NCI-H345 treated with DMSO at 0.1 percent for 48 hours (cell line): ENCODE results near the gene IL10.
"Not testable (repeated sequence)": the region's sequence is repeated elsewhere in the genome, so short reads cannot be mapped to it uniquely, and the experiment has no call there.

Experiments
- DNase-seq: peaks from one replicate; lab custom pipeline; 2025; ENCODE audit not compliant: unreplicated experiment; lab: John Stamatoyannopoulos, UW

The IL10 gene

DNA sequence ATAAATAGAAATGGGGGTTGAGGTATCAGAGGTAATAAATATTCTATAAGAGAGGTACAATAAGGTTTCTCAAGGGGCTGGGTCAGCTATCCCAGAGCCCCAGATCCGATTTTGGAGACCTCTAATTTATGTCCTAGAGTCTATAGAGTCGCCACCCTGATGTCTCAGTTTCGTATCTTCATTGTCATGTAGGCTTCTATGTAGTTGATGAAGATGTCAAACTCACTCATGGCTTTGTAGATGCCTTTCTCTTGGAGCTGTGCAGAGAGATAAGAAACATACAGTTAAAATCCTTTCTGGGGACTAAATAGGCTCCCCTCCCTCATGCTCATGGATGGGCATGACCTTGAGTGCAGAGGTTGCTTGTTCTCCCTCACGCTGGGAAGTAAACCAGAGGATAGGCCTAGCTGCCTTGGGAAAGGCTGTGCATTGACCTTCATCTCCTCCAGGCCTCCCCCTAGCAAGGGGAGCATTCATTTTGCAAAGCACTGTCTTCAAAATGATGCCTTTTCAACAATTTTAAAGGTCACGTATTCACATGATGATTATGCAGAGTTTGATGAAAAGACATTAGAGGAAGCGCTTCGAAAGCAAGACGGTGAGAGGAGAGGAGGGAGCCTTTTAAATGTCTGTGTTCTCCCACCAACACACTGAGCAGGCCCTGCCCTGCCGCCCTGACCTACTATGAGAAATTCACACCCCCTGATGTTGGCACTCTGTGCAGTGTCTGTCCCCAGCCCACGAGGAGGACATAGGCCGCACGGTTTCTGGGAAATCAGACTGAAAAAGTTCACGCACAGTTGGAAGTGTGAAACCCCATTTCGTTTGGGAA lies 3.6 kb downstream of the IL10 start:
- DNase-seq, result no peak

DNA sequence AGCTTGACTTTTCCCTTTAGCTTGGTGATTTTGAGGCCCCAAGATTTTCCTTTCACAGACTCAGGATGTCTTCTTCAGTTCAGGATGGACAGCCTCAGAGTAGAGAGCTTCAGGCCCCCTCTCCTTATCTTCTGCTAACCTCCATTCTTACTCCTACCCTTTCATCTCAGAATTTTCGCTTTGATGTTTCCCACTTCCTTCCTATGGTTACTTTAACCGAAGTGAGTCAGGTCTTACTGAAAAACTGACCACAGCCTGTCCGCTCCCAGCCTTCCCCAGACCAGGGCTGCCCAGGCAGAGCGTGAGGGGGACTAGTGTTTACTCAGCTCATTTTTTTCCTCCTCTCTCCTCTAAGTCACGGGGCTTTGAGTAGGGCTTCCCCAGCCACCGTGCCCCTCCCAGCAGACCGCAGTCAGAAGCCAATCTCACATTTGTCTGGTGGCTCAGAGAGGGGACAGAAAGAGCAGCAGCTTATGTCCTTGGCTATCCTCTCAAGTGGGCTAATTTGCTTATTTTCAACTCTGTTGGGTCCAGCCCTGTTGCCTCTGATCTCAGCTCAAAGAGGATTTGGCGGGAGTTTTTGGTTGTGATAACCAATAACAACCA lies 5.9 kb downstream of the IL10 start:
- no peak for DNase-seq

DNA sequence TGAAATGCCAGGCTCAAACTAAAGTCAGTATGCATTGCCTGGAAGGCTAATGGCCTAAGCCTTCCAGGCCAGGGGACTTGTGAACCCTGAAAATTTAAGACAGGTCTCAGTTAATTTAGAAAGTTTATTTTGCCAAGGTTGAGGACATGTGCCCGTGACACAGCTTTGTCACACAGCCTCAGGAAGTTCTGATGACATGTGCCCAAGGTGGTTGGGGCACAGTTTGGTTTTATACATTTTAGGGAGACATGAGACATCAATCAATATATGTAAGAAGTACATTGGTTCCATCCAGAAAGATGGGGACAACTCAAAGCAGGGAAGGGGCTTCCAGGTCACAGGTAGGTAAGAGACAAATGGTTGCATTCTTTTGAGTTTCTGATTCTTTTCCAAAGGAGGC lies 6.5 kb downstream of the IL10 start:
- not testable (repeated sequence) for DNase-seq

DNA sequence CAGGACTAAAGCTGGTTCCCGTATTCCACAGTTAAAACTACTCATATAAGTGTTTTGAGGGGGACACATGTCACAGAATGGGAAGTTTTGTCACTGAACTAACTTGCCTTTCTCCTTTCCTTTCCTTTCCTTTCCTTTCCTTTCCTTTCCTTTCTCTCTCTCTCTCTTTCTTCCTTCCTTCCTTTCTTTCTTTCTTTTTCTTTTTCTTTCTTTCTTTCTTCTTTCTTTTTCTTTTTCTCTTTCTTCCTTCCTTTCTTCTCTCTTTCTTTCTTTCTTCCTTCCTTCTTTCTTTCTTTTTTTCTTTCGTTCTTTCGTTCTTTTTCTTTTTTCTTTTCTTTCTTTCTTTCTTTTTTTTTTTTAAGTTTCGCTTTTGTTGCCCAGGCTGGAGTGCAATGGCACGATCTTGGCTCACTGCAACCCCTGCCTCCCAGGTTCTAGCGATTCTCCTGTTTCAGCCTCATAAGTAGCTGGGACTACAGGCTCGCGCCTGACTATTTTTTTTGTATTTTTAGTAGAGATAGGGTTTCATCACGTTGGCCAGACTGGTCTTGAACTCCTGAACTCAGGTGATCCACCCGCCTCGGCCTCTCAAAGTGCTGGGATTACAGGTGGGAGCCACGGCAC lies 9.4 kb downstream of the IL10 start:
- not testable (repeated sequence) for DNase-seq

DNA sequence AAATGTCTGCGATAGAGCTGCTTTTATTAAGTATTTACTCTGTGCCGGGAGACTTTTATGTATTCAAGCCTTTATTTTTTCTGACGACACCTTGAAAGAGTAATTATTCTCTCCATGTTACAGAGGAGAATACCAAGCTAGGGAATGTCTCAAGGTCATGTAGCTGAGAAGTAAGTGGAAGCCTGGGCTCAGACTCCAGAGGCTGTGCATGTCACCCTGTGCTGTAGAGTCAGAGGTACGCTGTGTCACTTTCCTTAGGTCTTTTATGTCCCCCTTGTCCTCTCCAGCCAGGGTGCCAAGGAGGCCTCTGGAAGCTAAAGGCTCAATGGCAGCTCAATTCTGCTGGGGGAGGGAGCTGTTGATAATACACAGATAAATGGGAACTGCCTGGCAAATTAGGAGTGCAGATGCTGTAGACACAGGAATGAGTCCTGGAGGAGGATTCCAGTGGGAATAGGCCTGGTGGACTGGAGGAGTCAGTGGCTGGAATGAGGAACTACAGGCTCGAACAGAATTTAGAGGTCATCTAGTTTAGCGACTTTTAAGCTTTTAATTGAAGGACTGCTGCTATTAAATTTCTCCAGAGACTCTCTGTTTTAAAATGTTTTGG lies 11.0 kb downstream of the IL10 start:
- no peak for DNase-seq

DNA sequence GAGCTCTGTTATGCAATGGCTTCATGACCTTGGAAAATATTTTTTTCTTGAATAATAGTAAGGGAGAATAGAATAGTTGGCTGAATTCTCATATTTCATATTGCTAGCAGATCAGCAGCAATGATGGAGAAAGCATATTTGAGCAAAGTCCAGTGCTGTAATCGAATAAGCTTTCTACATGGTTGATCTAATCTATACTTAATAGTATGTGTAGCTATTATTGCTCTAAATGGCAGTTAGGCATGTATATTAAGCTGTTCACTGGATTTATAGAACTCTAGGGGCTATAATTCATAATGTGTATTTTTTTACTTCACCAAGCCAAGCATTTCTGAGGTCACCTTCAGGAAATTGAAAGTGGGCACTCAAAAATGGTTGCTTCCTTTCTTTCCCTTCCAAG lies 11.7 kb downstream of the IL10 start:
- DNase-seq, result no peak

DNA sequence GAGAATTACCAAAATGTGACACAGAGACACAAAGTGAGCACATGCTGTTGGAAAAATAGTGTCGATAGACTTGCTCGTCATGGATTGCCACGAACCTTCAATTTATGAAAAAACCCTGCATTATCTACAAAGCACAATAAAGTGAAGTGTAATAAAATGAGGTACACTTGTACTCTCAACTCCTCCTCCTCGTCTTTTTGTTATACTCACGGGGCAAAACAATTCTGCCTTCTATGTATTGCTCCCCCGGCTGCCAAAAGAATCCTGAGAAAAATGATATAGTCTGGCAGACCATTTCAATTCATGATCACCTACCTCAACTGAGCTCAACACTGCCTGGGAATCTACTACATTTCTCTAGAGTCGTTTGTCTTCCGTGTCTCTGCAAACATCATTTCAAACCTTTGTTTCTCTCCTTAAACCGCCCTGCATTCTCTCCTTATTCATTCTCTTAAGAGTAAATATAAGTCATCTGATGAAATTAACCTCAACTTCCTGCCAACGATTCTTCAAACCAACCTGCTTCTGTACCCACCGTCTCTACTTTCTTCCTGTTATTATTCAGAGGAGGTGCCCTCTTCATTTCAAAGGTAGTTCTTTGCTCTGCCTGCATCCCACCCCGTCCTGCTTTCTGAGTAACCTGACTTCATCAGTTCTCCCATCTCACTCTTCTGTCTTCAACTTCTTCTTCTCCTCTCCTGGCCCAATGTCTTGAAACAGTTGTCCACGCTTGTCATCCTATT lies 14.6 kb downstream of the IL10 start:
- DNase-seq, result no peak

DNA sequence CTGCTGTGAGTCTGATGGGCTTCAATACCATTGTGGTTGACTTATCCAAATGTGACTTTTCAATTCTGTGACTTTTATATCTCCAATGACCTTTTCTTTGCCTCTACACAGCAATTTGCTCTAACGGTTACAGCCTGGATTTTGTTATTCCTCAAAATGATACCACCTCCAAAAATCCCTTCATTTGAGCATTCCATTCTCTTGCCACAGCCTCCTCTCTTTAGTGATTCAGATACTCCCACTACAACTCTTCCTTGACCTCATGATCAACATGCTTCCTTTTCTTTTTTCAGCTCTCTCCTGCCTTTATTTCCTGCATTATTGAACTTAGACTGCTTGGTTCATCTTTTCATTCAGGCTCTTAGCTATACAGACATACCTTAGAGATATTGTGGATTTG lies 18.3 kb downstream of the IL10 start:
- no peak for DNase-seq

DNA sequence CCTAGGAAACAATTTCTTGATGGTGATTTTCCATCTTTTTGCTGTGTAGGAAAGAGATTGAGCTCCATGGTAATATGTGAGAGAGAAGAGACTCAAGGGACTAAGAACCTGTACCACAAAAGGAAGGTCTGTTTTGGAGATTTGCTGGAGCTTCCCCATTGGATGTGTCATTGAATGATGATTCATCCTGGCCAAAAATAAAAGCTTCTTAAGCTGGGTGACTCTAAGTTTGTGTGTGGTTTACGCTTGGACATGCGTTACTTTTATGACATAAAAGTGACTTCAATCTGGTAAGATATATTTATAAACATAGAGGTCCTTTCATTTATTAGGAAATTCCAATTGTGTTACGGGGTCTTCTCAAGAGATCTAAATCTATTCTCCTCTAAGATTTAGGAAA lies 19.2 kb downstream of the IL10 start:
- DNase-seq, result no peak

DNA sequence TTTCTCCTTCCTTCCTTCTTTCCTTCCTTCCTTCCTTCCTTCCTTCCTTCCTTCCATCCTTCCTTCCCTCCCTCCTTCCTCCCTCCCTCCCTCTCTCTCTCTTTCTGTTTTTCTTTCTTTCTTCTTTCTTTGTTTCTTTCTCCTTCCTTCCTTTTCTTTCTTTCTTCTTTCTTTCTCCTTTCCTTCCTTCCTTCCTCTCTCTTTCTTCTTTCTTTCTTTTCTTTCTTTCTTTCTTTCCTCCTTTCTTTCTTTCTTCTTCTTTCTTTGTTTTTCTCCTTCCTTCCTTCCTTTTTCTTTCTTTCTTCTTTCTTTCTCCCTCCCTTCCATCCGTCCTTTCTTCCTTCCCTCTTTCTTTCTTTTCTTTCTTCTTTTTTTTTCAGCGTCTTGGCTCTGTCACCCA lies 19.8 kb downstream of the IL10 start:
- DNase-seq, result no peak

DNA sequence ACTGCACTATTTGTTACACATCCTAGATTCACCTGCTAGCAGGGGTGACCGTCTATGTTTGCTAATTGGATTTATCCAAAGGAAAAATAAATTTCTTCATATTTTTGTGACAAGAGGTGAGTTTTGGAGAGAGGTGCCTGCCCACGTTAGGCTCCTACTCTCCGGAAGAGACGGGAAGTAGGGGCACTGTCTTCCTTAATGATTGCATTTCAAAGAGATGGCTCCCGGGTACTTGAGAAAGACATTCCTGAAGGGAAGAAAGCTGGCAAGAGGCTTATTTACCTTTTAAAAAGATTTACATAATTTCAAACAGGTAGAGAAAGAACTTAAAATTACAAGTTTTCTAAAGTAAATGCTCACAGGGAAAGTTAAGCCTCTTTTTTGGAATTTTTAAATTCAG lies 20.4 kb downstream of the IL10 start:
- DNase-seq, result no peak

DNA sequence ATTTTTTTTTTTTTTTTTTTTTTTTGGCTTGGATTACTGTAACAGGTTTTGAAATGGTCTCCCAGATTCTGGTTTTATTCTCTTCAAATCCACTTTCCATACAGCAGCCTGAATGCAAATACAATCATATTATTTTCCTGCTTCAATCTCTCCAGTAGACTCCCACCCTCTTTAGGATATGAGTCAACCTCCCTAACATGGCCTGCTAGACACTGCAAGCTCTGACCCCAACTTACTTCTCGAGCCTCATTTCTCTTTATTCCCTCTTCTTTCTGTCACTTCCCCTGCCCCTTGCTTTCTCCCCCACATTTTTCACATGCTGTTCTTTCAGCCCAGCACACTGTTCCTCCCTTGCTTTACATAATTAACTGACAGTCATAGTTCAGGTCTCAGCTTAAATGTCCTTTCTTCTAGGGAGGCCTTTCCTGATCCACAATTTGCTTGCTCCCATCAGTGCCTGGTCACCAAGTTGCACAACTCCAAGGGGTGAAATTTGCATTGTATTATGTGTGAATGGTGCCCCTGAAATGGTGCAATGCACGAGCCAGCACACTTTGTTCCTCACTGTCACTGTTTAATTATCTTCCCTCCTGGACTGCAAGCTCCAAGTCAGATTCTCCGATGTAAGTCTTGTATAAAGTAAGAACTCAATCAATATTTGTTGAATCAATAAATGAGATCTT lies 23.8 kb downstream of the IL10 start:
- DNase-seq, result no peak

DNA sequence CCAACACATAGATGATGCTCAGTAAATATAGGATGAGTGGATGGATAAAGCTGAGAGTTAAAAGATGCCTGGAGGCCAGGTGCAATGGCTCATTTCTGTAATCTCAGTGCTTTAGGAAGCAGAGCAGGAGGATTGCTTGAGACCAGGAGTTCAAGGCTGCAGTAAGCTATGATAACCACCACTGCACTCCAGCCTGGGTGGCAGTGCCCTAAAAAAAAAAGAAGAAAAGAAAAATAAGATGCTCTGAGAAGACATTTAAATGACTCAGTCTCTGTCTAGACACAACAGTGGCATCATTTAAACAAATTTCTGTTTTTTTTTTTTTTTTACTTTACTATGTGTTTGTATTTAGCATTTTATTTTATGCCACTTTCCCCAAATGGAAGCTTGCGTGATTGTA lies 27.0 kb downstream of the IL10 start:
- DNase-seq, result no peak

DNA sequence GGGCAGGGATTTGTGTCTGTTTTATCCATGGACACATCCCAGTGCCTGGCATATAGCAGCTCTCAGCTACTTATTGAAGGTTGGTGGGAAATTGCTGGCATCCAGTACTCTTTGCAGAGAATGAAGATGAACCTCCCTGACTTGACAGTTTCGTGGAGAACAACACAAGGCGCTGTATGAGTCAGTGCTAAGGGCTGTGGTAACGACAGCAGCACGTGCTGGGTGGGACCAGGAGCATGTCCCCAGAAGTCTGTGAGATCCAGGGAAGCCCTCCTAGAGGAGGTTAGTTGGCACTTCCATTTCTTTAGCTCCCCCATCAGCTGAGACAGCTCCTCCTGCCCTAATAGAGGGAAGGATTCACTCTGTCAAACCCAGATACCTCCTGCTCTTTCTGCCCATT lies 27.6 kb downstream of the IL10 start:
- no peak for DNase-seq

DNA sequence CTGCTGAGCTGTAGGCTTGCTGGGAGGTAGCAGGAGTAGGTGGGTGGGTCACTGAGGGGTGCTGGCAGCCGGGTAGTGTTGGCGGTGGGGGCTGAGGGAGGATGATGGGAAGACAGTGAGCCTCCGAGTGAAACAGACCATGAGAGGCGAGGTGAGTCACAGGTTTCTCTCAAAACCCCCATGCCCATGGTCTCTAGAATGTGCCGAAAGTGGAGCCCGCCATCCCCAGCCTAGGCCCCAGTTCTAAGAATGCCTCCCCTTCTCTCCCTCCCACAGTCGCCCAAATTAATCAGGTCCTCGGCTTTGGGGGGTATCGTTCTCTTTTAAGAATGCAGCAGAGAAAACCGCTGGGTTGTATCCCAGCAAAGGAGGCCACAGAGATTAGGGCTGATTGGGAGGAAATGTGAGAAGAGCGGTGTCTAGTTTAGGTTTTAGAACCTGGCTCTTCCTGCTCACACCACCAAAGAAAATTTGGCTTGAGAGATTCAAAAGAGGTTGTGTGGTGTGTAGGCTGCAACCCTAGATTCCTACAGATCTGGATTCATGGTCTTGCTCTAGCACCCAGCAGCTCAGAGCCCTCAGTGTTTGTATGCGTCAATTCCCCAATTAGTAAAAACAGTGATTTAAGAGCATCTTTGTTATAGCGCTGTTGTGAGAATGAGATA lies 29.4 kb downstream of the IL10 start:
- no peak for DNase-seq

DNA sequence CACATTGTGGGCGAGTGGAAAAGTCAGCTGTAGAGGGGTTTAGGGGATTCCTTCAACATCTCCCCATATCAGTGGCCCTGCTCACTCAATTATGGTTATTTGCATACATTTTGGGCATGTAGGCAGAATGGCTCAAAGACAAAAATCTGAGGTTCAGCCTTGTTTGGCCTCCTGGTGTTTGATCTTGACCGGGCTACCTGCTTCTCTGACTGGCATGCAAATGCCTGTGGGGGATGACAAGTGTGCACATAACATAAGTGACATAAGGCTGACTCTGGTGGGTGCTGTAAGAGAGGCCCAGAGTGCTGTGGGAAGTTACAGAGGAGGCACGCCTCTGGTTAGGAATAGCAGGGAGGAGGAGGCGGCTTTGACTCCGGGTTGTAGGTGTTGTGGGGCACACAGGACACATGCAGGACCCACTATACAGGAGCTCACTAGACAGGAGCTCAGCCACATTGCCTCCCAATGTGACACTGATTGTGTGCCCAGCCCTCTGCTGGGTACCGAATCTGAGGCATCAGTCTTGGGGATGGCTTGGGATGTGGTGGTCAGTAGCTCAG lies 31.1 kb downstream of the IL10 start:
- DNase-seq, result no peak

DNA sequence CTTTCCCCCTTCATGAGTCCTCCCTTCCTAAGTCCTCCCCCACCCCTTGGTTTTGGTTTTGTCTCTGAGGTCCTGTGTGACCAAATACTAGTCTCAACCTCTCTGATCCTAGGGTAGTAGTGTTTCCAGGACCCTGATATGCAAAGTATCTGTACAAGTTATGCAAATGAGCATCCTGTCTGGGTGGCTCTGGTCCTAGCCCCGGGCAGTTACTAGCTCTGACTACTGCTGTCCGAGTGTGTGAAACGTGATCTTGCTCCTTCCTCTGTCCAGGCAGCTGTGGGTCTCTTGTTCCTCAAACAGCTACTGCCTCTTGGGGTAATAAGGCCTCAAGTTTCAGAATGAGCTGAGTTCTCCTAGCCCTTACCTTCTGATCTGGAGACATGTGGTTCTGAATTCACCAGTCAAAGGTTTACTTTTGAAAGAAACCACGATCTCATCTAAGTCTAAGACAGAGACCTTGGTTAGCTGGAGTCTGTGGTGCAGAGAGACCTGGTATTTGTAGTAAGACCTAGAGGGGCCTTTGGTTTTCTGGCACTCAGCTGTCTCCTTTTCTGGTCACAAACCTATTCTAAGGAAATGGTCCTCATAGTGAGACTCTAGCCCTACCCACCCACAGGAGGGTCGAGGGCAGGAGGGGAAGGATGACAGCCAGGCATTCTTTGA lies 32.8 kb downstream of the IL10 start:
- no peak for DNase-seq

DNA sequence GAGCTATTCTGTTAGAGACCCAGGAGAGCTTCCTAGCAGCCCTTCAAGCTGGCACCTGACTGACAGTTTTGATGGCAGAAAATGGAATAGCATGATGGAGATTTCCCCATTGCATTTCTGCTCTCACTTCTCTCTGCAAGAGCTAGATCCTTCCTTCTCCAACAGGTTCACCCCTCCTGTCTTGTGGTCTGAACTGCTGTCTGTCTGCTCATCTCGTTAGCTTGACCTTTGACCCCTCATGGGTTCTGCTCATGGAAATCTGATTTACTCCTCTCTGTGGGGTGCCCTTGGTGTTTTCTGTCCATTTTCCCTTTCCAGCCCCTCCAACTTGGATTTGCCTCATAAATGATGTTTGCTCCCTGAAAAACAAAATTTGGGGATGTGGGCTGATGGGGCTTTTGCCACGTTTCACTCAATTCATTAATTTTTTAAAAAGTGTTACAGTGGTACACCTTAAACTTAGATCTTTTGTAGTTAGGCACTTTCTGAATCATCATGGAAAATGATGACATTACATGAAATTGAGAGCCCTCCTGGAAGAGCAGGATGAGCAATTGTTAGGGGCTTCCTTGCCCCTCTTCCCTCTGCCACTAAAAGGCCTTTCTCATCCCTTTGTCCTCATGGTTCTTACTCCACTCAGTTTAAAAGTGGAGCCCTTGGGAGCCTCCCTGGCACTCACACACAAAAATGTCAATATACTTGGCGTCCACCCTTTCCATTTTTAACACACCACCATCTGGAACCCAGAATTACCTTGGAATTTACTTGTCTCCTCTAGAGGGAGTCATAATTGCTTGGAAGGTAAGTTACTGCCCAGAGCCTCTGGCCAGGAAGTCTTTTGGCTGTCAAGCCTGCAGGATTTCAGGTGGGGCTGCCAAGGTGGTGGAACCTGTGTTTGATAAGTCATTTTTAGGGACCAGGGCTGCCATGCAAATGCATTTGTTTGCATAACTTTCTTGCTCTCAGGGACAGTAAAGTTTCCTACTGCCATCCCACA lies 33.6 kb downstream of the IL10 start:
- DNase-seq, result no peak
